ENCODE data around the gene GPR6. TPM values are rescaled to one million over a fixed set of nuclear protein-coding genes. Genes with fewer than 3 reads are reported as not detected.
A peak's percentile ranks its signal among the peaks of the same experiment; 100 is the strongest.

Gene GPR6, protein sequence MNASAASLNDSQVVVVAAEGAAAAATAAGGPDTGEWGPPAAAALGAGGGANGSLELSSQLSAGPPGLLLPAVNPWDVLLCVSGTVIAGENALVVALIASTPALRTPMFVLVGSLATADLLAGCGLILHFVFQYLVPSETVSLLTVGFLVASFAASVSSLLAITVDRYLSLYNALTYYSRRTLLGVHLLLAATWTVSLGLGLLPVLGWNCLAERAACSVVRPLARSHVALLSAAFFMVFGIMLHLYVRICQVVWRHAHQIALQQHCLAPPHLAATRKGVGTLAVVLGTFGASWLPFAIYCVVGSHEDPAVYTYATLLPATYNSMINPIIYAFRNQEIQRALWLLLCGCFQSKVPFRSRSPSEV
- not detected in 2 replicates for total RNA-seq

GRCh38 chr6:109978174-109979032, at the start of gene GPR6:
GPR6 (plus strand) TSS chr6:109978311; CDS start chr6:109979113, 802 bp downstream.
- no peak for TF ChIP-seq CTCF (conservative IDR thresholded peaks at IDR 0.05; ENCODE audit: low read depth, low read length)
- no peak within 1 kb of the TSS for H3K4me3 ChIP-seq (ENCODE audit: low read depth, low read length)
- no peak for DNase-seq (ENCODE audit: low read depth)

DNA sequence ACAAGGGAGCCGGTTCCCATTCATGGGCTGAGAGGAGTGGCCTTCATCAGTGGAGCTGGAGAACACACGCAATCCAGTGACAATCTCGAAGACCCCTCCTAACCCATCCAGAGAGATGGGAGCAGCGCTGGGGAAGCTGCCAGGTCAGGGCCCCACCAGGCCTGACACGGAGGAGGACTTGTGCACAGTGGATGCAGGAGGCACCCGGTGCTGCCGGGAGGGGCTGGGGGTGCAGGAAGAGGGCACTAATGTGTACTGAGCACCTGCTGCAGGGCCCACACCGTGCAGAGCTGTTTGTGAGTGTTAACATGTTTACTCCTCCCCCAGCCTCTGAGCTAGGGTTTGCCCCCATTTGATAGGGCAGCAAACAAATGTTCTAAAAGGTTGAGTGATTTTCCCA, 43.8 kb upstream of the GPR6 start:
- no peak overlapping the region for H3K4me3 ChIP-seq (ENCODE audit: low read depth, low read length)
- DNase-seq (ENCODE audit: low read depth), result no peak
- no peak for TF ChIP-seq CTCF (conservative IDR thresholded peaks at IDR 0.05; ENCODE audit: low read depth, low read length)

GRCh38 chr6:109939654-109940053, 38.5 kb upstream of the GPR6 start:
- DNase-seq (ENCODE audit: low read depth), result no peak
- H3K4me3 ChIP-seq (ENCODE audit: low read depth, low read length), result no peak overlapping the region
- no peak for TF ChIP-seq CTCF (conservative IDR thresholded peaks at IDR 0.05; ENCODE audit: low read depth, low read length)

DNA sequence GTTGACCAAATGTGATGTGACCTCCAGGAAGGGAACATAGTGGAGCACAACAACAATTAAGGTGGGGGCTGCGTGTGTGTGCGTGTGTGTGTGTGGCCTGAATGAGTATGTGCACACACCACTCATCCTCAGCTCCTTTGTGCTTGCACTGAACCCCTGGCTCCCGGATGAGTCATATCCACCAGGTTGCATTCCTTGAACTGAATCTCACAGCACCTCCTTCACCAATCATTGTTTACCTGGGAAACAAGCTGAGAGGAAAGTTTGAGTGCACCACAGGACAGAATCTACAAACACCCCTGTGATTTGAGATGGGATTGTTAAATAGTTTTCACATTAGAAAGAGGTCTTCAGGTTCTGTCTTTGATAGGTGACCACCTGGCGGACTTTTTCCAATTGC, 33.7 kb upstream of the GPR6 start:
- no peak overlapping the region for H3K4me3 ChIP-seq (ENCODE audit: low read depth, low read length)
- DNase-seq (ENCODE audit: low read depth), result peak; percentile 38
- no peak for TF ChIP-seq CTCF (conservative IDR thresholded peaks at IDR 0.05; ENCODE audit: low read depth, low read length)

- no peak for DNase-seq (ENCODE audit: low read depth)
- H3K4me3 ChIP-seq (ENCODE audit: low read depth, low read length), result no peak overlapping the region
- no peak for TF ChIP-seq CTCF (conservative IDR thresholded peaks at IDR 0.05; ENCODE audit: low read depth, low read length)
These were observed 33.0 kb upstream of the GPR6 start for GRCh38 chr6:109945091-109945490.

- no peak overlapping the region for H3K4me3 ChIP-seq (ENCODE audit: low read depth, low read length)
- no peak for DNase-seq (ENCODE audit: low read depth)
- no peak for TF ChIP-seq CTCF (conservative IDR thresholded peaks at IDR 0.05; ENCODE audit: low read depth, low read length)
These were observed 31.1 kb upstream of the GPR6 start for GRCh38 chr6:109946979-109947378.

Data from epithelial cell of proximal tubule (primary cell).